Neural crest cell (in vitro differentiated cells): ENCODE data around the gene PLA2G2D. TPM values are rescaled to one million over a fixed set of nuclear protein-coding genes. Genes with fewer than 3 reads are reported as not detected.

Experiments used
- DNase-seq: peaks from one replicate; pipeline ENCODE4 v3.0.0; 2021; ENCODE audit warnings: low read depth, mixed read lengths, low spot score
- H3K27ac Mint-ChIP-seq: one replicate; pipeline ENCODE4 v1.8.0; 2021; ENCODE audit warnings: mild to moderate bottlenecking, mixed read lengths; ENCODE audit not compliant: unreplicated experiment
- H3K27me3 Mint-ChIP-seq: 2 replicates; pipeline ENCODE4 v1.8.0; 2021; ENCODE audit warnings: low read depth, mild to moderate bottlenecking, mixed read lengths
- H3K36me3 Mint-ChIP-seq: 2 replicates; pipeline ENCODE4 v1.8.0; 2021; ENCODE audit warnings: low read depth, mild to moderate bottlenecking, mixed read lengths
- H3K4me1 Mint-ChIP-seq: 2 replicates; pipeline ENCODE4 v1.8.0; 2021; ENCODE audit warnings: mixed read lengths
- H3K4me3 Mint-ChIP-seq: one replicate; pipeline ENCODE4 v1.8.0; 2021; ENCODE audit warnings: mild to moderate bottlenecking, mixed read lengths
- H3K9me3 Mint-ChIP-seq: 2 replicates; pipeline ENCODE4 v1.8.0; 2021; ENCODE audit warnings: mixed read lengths
- CTCF ChIP-seq: fragments of 200-600 bp; sonication (generic); conservative IDR thresholded peaks from 2 replicates; pipeline ENCODE4 v1.5.0; 2021; ENCODE audit warnings: antibody characterized with exemption, mild to moderate bottlenecking
- total RNA-seq: library from RNA; stranded (reverse); gene quantifications from 2 replicates; pipeline ENCODE4 v1.2.1, GENCODE V29; 2021

The PLA2G2D gene
- total RNA-seq, 1 donor from 2014 or later: not detected

DNA sequence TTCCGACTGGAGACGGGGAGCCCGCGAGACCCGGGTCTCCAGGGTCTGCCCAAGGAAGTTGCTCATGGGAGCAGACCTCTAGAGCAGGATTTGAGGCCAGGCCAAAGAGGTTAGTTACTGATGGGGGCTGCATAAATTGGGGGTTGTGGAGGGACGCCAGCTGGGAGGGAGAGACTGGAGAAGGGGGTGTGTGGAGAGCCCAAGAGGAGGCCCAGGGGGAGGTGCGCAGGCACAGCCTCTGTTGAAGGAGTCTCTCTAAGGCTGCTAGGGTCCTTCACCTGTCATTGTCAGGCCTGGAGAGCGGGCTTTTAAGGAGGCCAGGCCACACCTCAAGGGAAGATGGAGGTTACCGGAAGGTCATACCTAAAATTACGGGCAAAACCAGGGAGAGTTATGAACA, 49.0 kb downstream of the PLA2G2D start:
- no peaks in the 10 kb centered on the region for H3K36me3 Mint-ChIP-seq
- TF ChIP-seq CTCF: no peak
- no peak overlapping the region for H3K4me3 Mint-ChIP-seq
- no peaks in the 10 kb centered on the region for H3K9me3 Mint-ChIP-seq
- H3K4me1 Mint-ChIP-seq: no peaks in the 10 kb centered on the region
- DNase-seq: no peak
- no peak overlapping the region for H3K27ac Mint-ChIP-seq
- peaks cover 7% of the 10 kb centered on the region for H3K27me3 Mint-ChIP-seq

- H3K36me3 Mint-ChIP-seq: no peaks in the 10 kb centered on the region
- no peak for DNase-seq
- no peak for TF ChIP-seq CTCF
- no peak within 1 kb of the TSS for H3K4me3 Mint-ChIP-seq
- H3K9me3 Mint-ChIP-seq: no peaks in the 10 kb centered on the region
- H3K27ac Mint-ChIP-seq: no peak within 1 kb of the TSS
- no peaks in the 10 kb centered on the region for H3K4me1 Mint-ChIP-seq
- peaks cover 9% of the 10 kb centered on the region for H3K27me3 Mint-ChIP-seq
These were observed 49.5 kb downstream of the PLA2G2D start, which contains the start of gene PLA2G5 for GRCh38 chr1:20069874-20070273. TSS of gene PLA2G5 (plus strand) at chr1:20070194. CDS start at chr1:20084831, 14,637 bp downstream.

DNA sequence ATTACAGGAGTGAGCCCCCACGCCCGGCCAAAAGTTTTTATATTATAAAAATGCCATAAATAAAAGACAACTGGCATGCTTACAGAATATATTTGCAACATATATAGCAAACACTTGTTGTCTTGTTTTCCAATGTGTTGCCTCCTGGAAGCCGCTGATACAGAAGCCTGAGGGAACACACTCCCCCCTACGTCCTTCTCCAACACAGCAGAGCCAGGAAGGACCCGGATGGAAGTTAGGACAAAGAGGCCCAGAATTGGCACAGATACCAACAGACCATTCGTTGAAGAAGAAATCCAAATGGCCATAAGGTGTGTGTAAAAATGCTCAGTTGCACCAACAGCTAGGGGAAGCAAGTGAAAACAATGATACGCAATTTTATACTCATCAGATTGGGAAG, 50.6 kb downstream of the PLA2G2D start:
- no peak for TF ChIP-seq CTCF
- DNase-seq: no peak
- Mint-ChIP-seq H3K27me3 (peaks cover 9% of the 10 kb centered on the region), H3K9me3 (no peaks in the 10 kb centered on the region), H3K27ac (no peak overlapping the region), H3K4me3 (no peak overlapping the region), H3K36me3 (no peaks in the 10 kb centered on the region), H3K4me1 (no peaks in the 10 kb centered on the region)

- Mint-ChIP-seq H3K9me3 (no peaks in the 10 kb centered on the region), H3K4me1 (peaks cover 8% of the 10 kb centered on the region), H3K36me3 (no peaks in the 10 kb centered on the region), H3K4me3 (no peak overlapping the region), H3K27ac (no peak overlapping the region), H3K27me3 (peaks cover 9% of the 10 kb centered on the region)
- DNase-seq: no peak
- no peak for TF ChIP-seq CTCF
These were observed 55.5 kb downstream of the PLA2G2D start for GRCh38 chr1:20063861-20064292.

Other genes with a start within 250 kb of the PLA2G2D start
- gene OTUD3, start 237.1 kb downstream of the PLA2G2D start, total RNA-seq: 23.3 and 23.5 TPM in 2 replicates
- not detected in 2 replicates for gene PLA2G2E, start 195.9 kb downstream of the PLA2G2D start, total RNA-seq
- gene PLA2G2A, start 139.9 kb downstream of the PLA2G2D start, total RNA-seq: not detected in 2 replicates
- not detected in 2 replicates for gene PLA2G5, start 49.3 kb downstream of the PLA2G2D start, total RNA-seq
- not detected in 2 replicates for gene PLA2G2F, start 19.8 kb upstream of the PLA2G2D start, total RNA-seq
- 1.3 and 1.4 TPM in 2 replicates for gene UBXN10, start 66.6 kb upstream of the PLA2G2D start, total RNA-seq
- not detected in 2 replicates for gene PLA2G2C, start 67.0 kb upstream of the PLA2G2D start, total RNA-seq
- 0.30 and 0.44 TPM in 2 replicates for gene VWA5B1, start 171.3 kb upstream of the PLA2G2D start, total RNA-seq